NCI-H187 treated with DMSO at 0.1 percent for 48 hours (cell line): ENCODE measurements around the gene USP36.
"Not testable (repeated sequence)": the region's sequence is repeated elsewhere in the genome, so short reads cannot be mapped to it uniquely, and the experiment has no call there.

Experiments
- DNase-seq: peaks from one replicate; lab custom pipeline; 2025; lab: John Stamatoyannopoulos, UW

Gene USP36

GRCh38 chr17:78870621-78871020 lies 30.0 kb upstream of the USP36 start:
- DNase-seq: no peak

- no peak for DNase-seq
Measured at GRCh38 chr17:78868391-78868790, 27.8 kb upstream of the USP36 start.

- not testable (repeated sequence) for DNase-seq
Measured at GRCh38 chr17:78867046-78867445, 26.4 kb upstream of the USP36 start.

GRCh38 chr17:78865682-78866390 lies 25.2 kb upstream of the USP36 start:
- DNase-seq: no peak

GRCh38 chr17:78864117-78864516 lies 23.5 kb upstream of the USP36 start:
- no peak for DNase-seq

DNA sequence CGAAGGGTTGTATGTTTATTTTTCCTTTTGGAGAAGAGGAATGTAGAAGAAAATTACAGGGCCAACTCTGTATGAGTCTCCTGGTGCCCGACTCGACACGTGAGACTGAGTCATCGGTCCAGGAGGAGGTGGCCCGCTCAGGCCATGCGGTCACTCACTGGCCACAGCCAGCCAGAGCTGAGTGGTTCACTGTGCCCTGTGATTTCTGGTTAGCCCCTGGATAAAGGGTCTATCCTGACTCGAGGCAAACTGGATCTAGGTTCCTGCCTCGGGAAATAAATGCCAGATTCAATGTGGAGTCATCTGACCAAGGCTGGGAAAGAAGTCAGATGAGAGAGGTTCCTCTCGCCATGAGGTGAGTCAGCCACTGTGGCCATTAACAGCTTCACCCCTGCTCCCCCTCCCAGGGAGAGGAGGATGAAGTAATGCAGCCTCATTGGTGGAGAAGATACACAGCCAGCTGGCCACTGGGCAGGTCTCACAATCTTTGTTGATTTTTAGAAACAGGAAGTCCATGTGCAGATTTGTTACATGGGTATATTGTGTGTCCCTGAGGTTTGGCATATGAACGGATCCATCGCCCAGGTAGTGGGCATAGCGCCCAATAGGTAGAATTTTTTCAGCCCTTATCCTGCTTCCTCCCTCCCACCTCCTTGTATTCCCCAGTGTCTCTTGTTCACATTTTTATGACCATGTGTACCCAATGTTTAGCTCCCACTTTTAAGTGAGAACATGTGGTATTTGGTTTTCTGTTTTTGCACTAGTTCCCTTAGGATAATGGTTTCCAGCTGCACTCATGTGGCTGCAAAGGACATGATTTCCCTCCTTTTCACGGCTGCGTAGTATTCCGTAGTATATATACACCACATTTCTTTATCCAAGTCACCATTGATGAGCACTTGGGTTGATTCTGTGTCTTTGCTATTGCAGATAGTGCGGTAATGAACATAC lies 21.7 kb upstream of the USP36 start:
- no peak for DNase-seq

GRCh38 chr17:78861229-78861628 lies 20.6 kb upstream of the USP36 start:
- DNase-seq: no peak

DNA sequence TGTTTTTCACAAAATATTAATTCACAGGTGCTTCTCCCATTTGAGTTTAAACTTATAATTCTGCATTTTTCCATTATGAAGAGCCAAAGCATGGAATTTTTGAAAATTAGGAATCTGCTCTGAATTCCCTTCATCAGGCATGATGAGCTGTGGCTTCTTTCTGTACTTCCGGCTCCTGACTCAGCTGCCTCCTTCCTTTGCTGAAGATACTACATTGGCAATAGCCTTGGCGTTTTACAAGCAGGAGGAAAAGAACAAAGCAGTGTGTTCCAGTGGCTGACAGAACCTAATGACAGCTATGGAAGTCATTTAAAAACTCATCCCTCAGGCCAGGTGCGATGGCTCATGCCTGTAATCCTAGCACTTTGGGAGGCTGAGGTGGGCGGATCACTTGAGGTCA lies 18.4 kb upstream of the USP36 start:
- DNase-seq: no peak

DNA sequence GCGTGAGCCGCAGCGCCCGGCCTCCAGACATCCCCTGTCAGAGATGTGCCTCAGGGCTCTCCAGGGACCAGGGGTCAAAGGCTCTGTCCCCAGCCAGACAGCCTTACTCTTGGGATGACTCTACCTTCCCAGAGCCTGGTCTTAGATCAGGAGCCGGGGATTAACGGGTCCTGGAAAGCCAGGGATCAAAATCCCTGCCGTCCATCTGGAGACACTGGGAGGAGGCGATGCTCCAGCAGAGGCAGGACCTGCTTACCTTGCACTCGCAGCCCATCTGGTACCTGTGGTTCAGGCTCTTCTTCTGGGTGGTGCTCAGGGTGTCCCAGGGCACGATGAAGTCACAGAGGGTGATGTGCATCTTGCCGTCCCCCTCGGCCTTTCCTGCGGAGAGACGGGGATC lies 16.7 kb upstream of the USP36 start:
- DNase-seq: no peak

DNA sequence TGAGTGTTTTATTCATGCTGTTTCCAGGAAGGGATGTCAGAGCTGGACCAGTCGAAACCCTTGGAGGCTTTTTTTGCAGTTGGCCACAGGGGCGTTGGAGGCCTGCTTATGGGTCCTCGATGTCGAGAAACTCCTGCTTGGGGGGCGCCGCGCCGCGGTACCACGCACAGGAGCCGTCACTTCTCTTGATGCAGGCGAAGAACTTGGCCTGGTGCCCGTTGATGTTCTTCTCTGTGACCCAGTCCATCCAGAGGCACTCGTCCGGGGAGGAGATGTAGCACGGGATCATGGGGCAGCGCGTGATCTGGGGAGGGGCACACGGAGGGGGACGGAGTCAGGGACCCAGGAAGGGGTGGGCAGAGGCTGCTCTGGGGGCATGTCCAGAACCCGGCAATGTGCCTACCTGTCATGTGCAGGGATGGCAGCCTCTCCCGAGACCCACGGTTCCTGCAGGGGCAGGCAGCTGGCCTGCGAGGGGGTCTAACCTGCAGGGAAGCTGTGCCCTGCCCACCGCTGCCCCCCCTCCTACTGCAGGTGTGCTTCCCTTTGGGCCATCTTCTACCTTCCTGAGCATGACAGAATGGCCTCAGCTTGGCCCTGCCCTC lies 15.0 kb upstream of the USP36 start:
- no peak for DNase-seq

- no peak for DNase-seq
Measured at GRCh38 chr17:78854508-78854907, 13.9 kb upstream of the USP36 start.

DNA sequence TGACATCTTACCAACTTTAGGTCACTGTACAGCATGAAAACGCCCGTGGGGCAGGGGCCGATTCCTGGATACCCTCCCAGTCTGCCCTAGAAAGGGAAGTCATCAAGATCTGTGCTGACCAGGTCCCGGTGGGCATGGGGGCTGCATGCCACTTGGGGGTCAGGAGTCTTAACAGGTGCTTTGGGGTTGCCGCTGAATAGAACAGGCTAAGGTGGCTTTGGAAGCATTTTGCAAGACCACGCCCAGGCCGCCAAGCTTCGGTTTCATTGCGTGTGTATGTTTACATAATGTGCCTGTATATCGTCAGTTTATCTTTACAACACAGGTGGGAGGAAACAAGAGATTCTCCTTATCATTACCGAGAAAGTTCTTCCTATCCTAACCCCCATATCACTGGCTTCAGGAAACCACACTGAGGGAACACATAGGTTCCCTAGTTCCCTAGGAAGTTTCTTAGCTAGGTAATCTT lies 13.3 kb upstream of the USP36 start:
- DNase-seq: no peak

DNA sequence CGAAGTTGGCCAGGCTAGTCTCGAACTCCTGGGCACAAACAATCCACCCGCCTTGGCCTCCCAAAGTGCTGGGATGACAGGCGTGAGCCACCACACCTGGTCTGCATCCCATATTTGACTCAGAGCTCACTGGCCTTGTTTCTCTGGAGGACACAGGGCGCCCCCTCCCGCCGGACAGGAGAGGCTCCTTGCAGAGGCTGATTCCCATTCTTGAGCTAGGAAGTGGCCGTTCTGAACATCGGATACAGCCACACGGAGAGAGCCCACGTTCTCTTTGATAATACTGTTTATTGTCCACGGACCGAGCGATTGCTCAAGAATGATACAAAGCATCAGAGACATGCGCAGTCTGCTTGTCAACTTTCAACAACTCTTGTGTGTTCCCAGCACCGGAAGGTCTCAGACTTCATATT lies 12.1 kb upstream of the USP36 start:
- DNase-seq: no peak

DNA sequence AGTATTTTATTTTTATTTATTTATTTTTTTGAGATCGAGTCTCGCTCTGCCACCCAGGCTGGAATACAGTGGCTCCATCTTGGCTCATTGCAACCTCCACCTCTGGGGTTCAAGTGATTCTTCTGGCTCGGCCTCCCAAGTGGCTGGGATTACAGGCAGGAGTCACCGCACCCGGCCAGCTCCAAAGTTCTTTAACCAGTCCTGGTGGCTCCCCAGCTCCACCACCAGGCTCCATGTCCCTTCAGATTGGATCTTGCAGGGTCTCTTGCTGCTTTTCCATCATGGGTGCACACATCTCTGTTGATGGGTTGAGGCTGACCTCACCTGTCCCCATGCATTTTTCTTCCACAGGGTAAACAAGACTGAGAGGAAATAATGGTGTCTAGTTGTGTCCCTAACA lies 8.4 kb upstream of the USP36 start:
- no peak for DNase-seq

- no peak for DNase-seq
Measured at GRCh38 chr17:78847052-78847451, 6.4 kb upstream of the USP36 start.

- DNase-seq: no peak
Measured at GRCh38 chr17:78844301-78845005, 3.8 kb upstream of the USP36 start.

DNA sequence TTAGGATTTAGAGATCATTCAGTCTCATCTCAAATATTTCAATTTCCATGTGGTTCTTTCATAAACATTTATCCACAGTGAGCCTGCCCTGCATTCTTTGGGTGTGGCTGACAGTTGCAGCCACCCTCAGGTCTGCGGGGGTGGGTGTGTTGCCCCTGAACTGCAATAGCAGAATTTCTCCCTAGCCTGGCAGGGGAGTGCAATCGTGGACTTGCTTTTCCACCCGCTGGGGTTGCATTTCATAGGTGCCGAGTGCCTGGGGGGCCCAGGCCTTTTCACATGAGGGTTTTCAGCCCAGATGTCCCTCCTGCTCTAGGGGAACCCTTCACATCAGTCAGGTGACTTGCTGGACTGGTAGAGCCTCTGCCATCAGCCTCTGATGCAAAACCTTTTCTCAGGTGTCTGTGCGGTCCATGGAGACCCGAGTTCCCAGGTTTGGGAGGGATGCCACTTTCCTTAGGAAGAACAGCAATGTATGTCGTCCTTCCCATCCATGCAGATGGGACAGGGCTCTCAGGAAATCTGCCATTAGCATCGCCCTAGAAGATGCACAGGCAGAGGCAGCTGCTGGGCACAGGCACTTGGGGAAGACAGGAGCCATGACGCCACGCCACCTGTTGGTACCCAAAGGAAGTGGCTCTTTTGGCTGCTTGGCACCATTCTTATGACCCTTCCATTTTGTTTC lies 2.4 kb upstream of the USP36 start:
- DNase-seq: no peak

- DNase-seq: no peak
Measured at GRCh38 chr17:78840530-78840779, 159 bp downstream of the USP36 start.

GRCh38 chr17:78839762-78840529 lies 668 bp downstream of the USP36 start:
- DNase-seq: no peak

DNA sequence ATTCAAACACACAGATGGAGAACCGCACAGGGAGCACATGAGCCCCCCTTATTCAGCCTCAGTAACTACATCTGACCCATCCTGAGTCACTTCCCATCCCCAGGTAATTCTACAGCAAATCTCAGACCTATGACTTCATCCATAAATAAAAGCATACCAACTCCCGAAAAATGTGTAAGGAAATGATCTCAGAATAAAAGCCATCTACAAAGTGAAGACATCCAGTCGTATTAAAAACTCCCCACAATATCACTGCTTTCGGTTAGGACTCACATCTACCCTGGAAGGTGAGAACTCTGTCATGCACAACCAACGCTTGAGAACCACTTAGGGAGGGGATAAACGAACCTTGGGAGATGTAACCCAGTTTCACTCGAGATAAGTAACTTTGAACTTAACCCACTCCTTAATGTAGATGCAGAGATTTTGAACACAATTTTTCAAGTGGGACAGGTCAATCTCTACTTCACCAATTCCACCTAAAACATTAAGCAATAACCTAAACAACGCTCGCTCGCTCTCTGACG lies 1.3 kb downstream of the USP36 start:
- no peak for DNase-seq

DNA sequence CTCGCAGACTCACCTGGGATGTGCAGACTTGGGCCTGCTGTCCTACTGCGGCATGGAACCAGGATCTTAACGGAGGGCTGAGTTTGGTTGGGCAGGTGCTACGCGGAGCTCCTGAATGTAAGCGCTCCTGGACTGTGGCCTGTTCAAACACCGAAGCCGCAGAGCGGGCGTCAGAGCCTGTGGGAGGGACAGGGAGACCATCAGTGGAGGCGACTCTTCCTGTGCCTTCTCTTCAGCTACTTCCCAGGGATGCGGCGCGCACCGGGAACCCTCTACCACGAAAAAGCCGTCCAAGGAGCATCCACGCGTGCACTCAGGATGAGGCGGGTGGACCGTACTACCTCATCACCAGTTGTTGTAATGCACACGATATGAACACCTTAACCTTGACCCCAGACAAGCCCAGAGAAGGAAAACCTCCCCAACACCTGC lies 2.0 kb downstream of the USP36 start:
- no peak for DNase-seq
